Suprapubic skin (tissue), 4 donors: ENCODE results near the gene SURF1.

ENCODE experiments used
- EP300 ChIP-seq: sonication (generic); formaldehyde crosslinking; IDR thresholded peaks from one replicate; pipeline ENCODE4 v1.6.1; 2017; ENCODE audit warnings: antibody characterized with exemption
- POLR2A ChIP-seq, 2 donors: fragments of 450-650 bp; IDR thresholded peaks; one replicate each; pipeline ENCODE4 v1.6.1; 2017; ENCODE audit warnings: antibody characterized with exemption in 2 of 2, mild to moderate bottlenecking in 2 of 2, moderate library complexity in 2 of 2
- POLR2AphosphoS5 ChIP-seq, 3 donors: sonication (generic); formaldehyde crosslinking; IDR thresholded peaks; one replicate each; pipeline ENCODE4 v1.6.1; 2017; ENCODE audit warnings: antibody characterized with exemption in 3 of 3
- TF ChIP-seq, protein P1 (sequence below), 2 donors: fragments of 200-600 bp in 1 of 2; fragments of 450-650 bp in 1 of 2; sonication (generic) in 1 of 2; IDR thresholded peaks; one replicate each; pipeline ENCODE4 v1.5.1; 2016 to 2019; ENCODE audit warnings: antibody characterized with exemption in 2 of 2, mild to moderate bottlenecking in 1 of 2, moderate library complexity in 1 of 2

DNA sequence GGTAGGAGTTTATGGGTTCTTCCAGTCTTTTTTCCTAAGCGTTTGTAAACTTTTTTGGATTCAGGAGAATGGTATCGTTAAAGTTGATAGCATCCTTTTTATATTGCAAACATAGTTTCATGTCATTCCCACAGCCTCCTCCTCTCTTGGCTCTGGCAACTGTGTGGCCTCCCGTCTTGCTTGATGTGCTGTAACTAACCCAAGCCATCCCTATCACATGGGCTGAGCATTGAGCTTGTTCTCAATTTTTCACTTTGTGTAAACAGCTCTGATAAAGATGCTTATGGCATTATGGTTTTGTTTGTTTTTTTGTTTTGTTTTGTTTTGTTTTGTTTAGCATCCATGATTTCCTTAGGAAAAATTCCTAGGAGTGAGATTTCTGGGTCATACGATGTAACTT lies 24.4 kb upstream of the SURF1 start:
- TF ChIP-seq, protein P1, sequence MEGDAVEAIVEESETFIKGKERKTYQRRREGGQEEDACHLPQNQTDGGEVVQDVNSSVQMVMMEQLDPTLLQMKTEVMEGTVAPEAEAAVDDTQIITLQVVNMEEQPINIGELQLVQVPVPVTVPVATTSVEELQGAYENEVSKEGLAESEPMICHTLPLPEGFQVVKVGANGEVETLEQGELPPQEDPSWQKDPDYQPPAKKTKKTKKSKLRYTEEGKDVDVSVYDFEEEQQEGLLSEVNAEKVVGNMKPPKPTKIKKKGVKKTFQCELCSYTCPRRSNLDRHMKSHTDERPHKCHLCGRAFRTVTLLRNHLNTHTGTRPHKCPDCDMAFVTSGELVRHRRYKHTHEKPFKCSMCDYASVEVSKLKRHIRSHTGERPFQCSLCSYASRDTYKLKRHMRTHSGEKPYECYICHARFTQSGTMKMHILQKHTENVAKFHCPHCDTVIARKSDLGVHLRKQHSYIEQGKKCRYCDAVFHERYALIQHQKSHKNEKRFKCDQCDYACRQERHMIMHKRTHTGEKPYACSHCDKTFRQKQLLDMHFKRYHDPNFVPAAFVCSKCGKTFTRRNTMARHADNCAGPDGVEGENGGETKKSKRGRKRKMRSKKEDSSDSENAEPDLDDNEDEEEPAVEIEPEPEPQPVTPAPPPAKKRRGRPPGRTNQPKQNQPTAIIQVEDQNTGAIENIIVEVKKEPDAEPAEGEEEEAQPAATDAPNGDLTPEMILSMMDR (IDR thresholded peaks at IDR 0.05), result no peak
- TF ChIP-seq POLR2A (IDR thresholded peaks at IDR 0.05) (no peak), EP300 (no peak), POLR2AphosphoS5 (IDR thresholded peaks at IDR 0.05) (no peak)
